Measurements from ENCODE around the gene ZBTB7C. TPM values are rescaled to one million over a fixed set of nuclear protein-coding genes. Genes with fewer than 3 reads are reported as not detected.

The ZBTB7C gene
- polyA plus RNA-seq, 6 donors from 2014 or later: not detected

DNA sequence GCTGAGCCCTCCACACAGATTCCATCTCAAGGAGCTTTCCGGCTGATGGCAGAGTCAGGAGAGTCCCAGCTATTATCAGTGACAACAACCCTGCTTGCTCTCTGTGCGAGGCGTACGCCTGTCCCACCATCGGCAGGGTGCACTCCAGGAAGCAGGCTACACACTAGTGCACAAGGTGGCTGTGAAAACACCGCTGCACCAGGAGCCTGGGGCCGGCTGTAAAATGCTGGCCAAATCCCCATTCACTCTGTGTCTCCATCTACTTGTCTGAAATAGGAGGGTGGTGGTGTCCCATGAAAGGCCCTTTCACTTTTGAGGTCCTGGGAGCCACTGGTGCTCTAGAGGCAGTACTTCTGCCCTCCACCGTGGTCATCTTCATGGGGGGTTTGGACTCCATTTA, 295.5 kb downstream of the ZBTB7C start:
- ATAC-seq (ENCODE audit: low read depth in 2 of 2) (no peak), DNase-seq (no peak)
- Mint-ChIP-seq H3K27ac (no peak overlapping the region), H3K27me3 (peaks cover 14 to 28% (median 17%) of the 10 kb centered on the region in 3 donors), H3K9me3 (no peaks in the 10 kb centered on the region), H3K4me3 (no peak overlapping the region), H3K36me3 (no peaks in the 10 kb centered on the region), H3K4me1 (no peaks in the 10 kb centered on the region)

DNA sequence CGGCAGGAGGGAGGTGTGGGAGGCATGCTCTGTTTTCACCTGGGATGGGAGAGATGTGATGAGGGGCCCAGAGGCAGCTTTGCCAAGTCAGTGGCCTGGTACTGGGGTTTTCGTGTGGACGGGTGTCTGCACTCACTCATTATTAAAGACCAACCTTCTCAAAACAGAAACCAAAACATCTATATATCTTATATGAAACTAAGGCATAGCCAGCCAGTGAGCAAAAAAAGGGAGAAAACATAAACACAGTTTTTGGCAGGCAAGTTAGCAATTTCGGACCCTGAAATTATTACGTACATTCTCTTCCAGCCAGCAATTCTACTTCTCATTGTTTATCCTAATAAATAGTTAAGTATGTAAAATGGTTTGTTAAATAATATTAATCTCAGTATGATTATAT, 297.6 kb downstream of the ZBTB7C start:
- Mint-ChIP-seq H3K4me3 (no peak overlapping the region), H3K27me3 (peaks cover 8 to 44% (median 32%) of the 10 kb centered on the region in 3 donors), H3K9me3 (no peaks in the 10 kb centered on the region), H3K27ac (no peak overlapping the region), H3K4me1 (no peaks in the 10 kb centered on the region), H3K36me3 (peaks cover 0 to 6% of the 10 kb centered on the region in 2 donors)
- DNase-seq: no peak
- no peak for ATAC-seq (ENCODE audit: low read depth in 2 of 2)

DNA sequence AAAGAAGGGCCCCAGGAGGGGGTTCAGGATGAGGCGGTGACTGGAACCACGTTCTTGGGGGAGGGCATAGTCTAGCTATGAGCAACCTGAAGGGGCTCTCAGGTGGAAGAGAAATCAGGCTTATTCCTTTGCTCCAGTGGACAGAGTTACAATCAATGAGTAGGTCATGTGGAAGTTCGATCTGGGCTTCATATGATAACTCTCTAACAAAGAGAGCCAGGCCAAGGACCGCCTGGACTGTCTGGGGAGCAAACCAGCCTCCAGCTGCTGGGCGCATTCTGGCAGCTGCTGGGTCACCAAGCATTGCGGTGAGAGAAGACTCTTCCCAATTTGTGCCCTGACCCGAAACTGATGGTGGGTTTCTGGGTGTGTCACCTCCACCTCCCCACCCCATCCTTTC, 298.4 kb downstream of the ZBTB7C start:
- Mint-ChIP-seq H3K27me3 (peaks cover 14 to 47% (median 34%) of the 10 kb centered on the region in 3 donors), H3K4me3 (no peak overlapping the region), H3K36me3 (peaks cover 0 to 7% of the 10 kb centered on the region in 2 donors), H3K27ac (no peak overlapping the region), H3K4me1 (no peaks in the 10 kb centered on the region), H3K9me3 (no peaks in the 10 kb centered on the region)
- no peak for ATAC-seq (ENCODE audit: low read depth in 2 of 2)
- no peak for DNase-seq

DNA sequence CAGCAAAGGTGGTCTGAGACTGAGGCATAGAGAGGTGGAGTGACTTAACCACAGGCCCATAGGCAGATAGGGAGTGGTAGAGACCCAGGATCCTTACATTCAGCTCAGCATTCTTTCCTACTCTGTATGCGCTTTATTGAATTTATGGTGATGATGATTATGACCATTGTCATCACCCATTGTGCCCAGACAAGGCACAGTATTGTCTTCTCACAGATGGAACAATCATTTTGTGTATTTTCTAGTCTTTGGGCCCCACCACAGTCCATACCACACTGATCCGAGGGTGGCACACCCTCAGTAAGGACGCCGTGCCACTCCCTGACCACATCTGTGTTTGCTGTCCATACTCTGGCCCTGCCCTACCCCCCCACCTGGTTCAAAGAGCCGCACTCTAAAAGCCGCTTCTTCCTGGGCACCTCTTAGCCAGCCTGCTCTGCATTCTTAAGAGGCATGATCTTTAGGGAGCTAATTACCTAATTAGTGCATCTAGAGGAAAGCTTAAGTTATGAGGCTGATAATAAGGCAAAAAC, 299.2 kb downstream of the ZBTB7C start:
- H3K9me3 Mint-ChIP-seq: no peaks in the 10 kb centered on the region
- ATAC-seq (ENCODE audit: low read depth in 2 of 2) (no peak), DNase-seq (no peak)
- H3K27me3 Mint-ChIP-seq: peaks cover 21 to 55% (median 42%) of the 10 kb centered on the region in 3 donors
- H3K27ac Mint-ChIP-seq: no peak overlapping the region
- H3K4me1 Mint-ChIP-seq: no peaks in the 10 kb centered on the region
- peaks cover 0 to 7% of the 10 kb centered on the region in 2 donors for H3K36me3 Mint-ChIP-seq
- H3K4me3 Mint-ChIP-seq: no peak overlapping the region

DNA sequence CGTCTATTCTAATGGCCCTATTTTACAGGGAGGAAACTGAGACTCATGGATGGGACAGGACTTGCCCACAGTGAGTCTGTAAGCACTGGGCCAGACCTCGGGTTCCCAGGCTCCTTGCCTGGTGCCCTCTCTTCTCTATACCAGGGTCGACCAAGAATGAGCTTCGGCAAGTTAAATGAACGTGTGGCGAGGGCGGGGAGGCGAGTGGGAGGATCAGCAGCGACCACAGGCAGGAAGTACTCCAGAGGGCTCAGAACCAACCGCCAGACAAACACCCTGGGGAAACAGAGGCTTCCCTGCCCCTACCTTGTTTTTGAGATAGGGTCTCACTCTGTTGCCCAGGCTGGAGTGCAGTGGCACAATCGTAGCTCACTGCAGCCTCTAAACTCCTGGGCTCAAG, 301.0 kb downstream of the ZBTB7C start:
- Mint-ChIP-seq H3K27me3 (peaks cover 26 to 68% (median 55%) of the 10 kb centered on the region in 3 donors), H3K4me3 (no peak overlapping the region), H3K9me3 (no peaks in the 10 kb centered on the region)

DNA sequence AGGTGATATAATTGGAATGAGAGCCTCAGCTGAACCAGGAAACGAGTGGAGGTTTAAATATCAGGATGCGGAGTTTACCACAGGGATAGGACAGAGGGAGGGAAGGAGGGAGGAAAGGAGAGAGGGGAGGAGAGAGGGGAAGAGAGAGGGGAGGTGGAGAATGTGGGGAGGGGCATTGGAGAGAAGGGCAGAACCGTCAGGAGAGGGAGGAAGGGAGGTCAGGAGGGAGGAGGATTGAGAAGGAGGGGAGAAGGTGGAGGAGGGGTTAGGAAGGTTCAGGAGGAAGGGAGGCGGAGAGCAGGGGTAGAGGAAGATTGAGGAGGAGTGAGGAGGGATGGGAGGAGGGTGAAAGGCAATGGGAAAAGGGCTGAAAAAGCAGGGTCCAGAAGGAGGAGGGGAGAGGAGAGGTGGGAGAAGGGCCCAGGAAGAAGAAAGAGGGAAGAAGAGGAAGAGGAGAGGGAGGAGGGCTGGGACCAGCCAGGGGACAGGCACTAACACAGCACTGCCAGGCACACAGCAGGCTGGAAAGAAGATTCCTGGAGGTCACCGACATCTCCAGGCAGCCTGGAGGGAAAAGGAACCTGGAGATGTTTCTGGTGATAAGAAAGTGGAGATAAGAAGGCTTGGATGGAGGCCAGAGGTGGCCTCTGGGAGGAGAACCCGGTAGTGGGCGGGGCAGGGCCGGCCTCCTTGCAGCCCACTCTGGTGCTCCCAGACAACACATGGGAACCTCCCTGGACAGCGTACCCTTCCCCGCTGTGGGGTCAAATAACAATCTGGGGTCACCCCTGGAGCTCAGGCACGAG, 302.0 kb downstream of the ZBTB7C start:
- Mint-ChIP-seq H3K27me3 (peaks cover 33 to 73% (median 65%) of the 10 kb centered on the region in 3 donors), H3K9me3 (no peaks in the 10 kb centered on the region), H3K4me1 (no peaks in the 10 kb centered on the region), H3K27ac (no peak overlapping the region), H3K36me3 (peaks cover 0 to 7% of the 10 kb centered on the region in 2 donors), H3K4me3 (peak overlapping the region in 1 of 8 donors; percentile 56)
- ATAC-seq (ENCODE audit: low read depth in 2 of 2) (no peak), DNase-seq (no peak)

More for the DNA sequence above, 301.0 kb downstream of the ZBTB7C start:
- peaks cover 0 to 7% of the 10 kb centered on the region in 2 donors for H3K36me3 Mint-ChIP-seq
- no peak overlapping the region for H3K27ac Mint-ChIP-seq
- no peak for DNase-seq
- no peaks in the 10 kb centered on the region for H3K4me1 Mint-ChIP-seq
- no peak for ATAC-seq (ENCODE audit: low read depth in 2 of 2)

DNA sequence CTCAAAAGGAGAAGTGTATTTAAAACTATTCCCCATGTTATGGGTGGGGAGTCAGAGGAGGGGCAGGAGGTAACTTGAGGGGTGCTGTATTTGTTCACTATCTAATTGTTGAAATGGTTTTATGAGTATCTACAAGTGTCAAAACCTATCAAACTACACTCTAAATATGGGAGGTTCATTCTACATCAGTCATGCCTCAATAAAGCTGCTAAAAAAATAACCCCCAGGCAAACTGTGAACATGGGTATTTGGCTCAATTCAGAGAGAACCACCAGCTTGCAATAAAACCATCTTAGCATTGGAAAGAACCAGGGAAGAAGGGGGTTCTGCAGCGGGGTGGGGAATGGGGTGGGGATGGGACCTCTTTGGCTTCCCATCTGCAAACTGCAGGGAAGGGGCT, 302.7 kb downstream of the ZBTB7C start:
- Mint-ChIP-seq H3K27ac (no peak overlapping the region), H3K27me3 (peaks cover 31 to 73% (median 65%) of the 10 kb centered on the region in 3 donors), H3K9me3 (no peaks in the 10 kb centered on the region), H3K4me3 (peak overlapping the region in 1 of 8 donors; percentile 56), H3K36me3 (peaks cover 0 to 7% of the 10 kb centered on the region in 2 donors), H3K4me1 (no peaks in the 10 kb centered on the region)
- no peak for ATAC-seq (ENCODE audit: low read depth in 2 of 2)
- no peak for DNase-seq

DNA sequence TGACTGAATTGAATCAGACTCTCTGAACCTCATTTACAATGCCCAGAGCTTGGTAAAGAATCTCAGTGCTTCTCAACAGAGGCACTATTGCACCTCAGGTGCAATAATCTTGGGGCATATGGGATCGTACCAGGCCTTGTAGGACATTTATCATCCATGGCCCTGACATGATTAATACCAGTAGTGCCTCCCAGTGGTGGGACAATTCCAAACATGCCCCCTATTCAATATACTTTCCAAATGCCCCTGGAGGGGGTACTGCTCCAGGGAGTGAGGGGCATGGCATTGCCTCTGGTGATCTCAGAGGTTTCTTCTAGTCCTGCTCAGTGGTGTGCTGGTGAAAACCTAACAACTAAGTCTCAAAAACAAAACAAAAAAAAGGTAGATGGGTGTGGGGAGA, 303.9 kb downstream of the ZBTB7C start:
- Mint-ChIP-seq H3K27me3 (peaks cover 30 to 75% (median 74%) of the 10 kb centered on the region in 3 donors), H3K4me3 (no peak overlapping the region), H3K36me3 (peaks cover 0 to 7% of the 10 kb centered on the region in 2 donors), H3K4me1 (no peaks in the 10 kb centered on the region), H3K9me3 (no peaks in the 10 kb centered on the region), H3K27ac (no peak overlapping the region)
- no peak for DNase-seq
- no peak for ATAC-seq (ENCODE audit: low read depth in 2 of 2)

DNA sequence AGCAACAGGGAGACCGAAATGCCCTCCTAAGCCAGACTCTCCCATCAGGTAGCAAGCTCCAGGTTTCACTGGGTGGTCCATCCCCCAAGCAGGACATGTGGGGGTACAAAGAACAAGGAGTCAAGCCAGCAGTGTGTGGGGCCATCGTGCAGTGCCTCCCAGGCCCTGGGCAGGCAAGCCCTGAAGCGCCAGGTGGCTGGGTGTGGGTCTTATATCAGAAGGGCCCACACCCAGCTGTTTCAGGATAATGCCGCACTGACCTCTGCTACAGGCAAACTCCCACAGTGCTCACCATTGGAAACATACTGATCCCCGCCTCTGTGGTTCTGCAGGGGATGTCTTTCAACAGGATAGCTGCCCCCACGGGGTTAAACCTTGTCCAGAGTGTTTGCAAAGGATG, 304.5 kb downstream of the ZBTB7C start:
- Mint-ChIP-seq H3K4me3 (no peak overlapping the region), H3K36me3 (peaks cover 0 to 7% of the 10 kb centered on the region in 2 donors), H3K27ac (no peak overlapping the region), H3K4me1 (no peaks in the 10 kb centered on the region), H3K27me3 (peaks cover 33 to 81% (median 74%) of the 10 kb centered on the region in 3 donors), H3K9me3 (no peaks in the 10 kb centered on the region)
- DNase-seq (no peak), ATAC-seq (ENCODE audit: low read depth in 2 of 2) (no peak)

DNA sequence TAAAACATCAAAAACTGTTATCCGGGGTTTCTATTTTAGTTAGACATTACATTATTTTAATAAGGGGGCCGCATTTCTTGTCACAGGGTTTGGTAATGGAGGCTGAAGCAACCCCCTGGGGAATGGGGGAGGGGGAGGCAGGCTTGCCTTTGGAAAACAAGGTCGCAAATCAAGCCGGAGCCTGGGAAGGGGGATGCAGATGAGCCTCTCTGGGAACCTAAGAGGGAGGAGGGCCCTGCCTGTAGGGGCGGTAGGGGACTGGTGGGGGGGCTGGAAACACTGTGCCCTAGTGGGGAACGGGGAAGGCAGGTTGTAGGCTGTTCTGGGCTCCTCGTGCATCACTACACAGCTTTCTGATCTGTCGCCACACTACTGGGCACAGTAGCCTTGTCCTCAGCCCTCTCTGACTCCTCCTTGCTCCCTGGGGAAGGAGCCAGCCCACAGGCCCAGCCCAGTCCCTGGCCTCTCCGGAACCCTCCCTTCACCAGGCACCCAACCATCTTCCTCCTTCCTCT, 308.5 kb downstream of the ZBTB7C start:
- DNase-seq (no peak), ATAC-seq (ENCODE audit: low read depth in 2 of 2) (no peak)
- no peaks in the 10 kb centered on the region for H3K36me3 Mint-ChIP-seq
- peaks cover 0 to 4% (median 0%) of the 10 kb centered on the region in 7 donors for H3K9me3 Mint-ChIP-seq
- no peaks in the 10 kb centered on the region for H3K4me1 Mint-ChIP-seq
- H3K4me3 Mint-ChIP-seq: no peak overlapping the region
- peaks cover 31 to 59% (median 47%) of the 10 kb centered on the region in 3 donors for H3K27me3 Mint-ChIP-seq
- no peak overlapping the region for H3K27ac Mint-ChIP-seq

DNA sequence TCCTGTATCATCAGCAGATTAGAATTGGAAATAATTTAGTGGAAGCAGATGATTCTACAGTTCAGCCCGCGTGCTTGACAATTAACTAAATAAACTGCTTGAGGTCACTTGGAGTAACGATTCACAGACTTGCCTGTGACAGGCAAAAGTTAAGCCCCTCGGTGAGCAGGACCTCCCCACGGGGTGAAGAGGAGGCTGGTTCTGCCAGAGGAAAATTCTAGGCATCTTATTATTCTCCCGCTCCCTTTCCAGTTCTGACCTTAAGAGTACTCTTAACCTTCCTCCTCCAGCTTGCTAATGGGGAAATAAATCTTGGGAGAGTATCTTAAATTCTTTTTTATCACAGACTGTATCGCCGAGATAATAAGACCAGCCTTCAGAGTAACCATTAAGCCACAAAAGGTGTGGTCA, 309.0 kb downstream of the ZBTB7C start:
- DNase-seq (no peak), ATAC-seq (ENCODE audit: low read depth in 2 of 2) (no peak)
- no peaks in the 10 kb centered on the region for H3K36me3 Mint-ChIP-seq
- peaks cover 27 to 53% (median 42%) of the 10 kb centered on the region in 3 donors for H3K27me3 Mint-ChIP-seq
- H3K27ac Mint-ChIP-seq: no peak overlapping the region
- H3K9me3 Mint-ChIP-seq: peaks cover 0 to 4% (median 0%) of the 10 kb centered on the region in 7 donors
- no peaks in the 10 kb centered on the region for H3K4me1 Mint-ChIP-seq
- no peak overlapping the region for H3K4me3 Mint-ChIP-seq

DNA sequence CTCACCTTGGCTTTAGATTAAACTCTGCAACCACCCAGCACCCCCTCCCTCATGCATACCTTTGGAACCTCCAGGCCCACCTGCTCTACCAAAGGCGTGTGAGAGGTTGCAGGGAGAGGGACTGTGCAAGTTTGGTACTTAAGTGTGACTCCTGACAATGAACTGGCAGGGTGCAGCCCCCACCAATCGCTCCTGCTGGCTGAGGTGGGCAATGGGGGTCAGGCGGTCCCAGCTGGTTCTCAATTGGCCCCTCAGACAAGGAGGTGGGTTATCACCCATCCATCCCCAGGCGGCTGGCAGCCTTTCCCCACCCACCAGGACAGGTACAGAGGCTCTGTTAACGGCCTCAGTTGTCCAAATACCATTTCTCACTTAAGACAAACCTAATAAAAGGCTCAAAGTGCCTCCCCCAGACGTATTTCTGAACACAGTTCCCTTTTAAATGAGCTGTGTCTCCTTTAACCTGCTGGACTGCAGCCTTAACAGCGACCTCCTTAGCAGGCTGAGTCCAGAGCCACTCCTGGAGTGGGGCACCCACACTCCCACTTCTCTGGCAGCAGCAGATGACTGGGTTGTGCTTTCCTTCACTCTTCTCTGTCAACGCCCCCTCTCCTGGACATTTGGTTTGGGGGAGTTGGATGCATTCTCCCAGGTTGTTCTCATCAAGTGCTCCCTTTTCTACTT, 309.6 kb downstream of the ZBTB7C start:
- ATAC-seq (ENCODE audit: low read depth in 2 of 2): no peak
- Mint-ChIP-seq H3K4me1 (no peaks in the 10 kb centered on the region), H3K9me3 (peaks cover 0 to 4% (median 0%) of the 10 kb centered on the region in 7 donors), H3K27ac (no peak overlapping the region), H3K36me3 (no peaks in the 10 kb centered on the region), H3K27me3 (peaks cover 28 to 51% (median 38%) of the 10 kb centered on the region in 3 donors), H3K4me3 (peak overlapping the region in 1 of 8 donors; percentile 57)
- DNase-seq: no peak

DNA sequence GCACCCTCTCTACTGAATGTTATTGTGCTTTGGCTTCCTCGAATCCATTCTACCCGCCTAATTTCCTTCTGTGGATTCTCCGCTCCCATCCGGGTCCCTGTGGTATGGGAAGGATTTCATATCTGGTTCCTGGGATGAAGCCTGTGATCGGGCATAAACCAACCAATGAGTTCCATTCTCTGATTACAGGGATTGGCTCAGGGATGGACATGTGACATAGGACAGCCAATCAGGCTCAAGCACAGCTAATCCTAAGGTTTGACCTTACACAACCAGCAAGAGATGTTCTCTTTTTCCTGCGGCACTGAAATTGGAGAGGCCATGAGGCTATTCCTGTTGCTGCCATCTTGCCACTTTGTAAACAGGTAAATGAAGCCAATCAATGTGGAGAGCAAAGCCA, 310.6 kb downstream of the ZBTB7C start:
- Mint-ChIP-seq H3K27me3 (peaks cover 28 to 42% (median 29%) of the 10 kb centered on the region in 3 donors), H3K4me1 (no peaks in the 10 kb centered on the region), H3K27ac (no peak overlapping the region), H3K36me3 (no peaks in the 10 kb centered on the region), H3K4me3 (no peak overlapping the region), H3K9me3 (peaks cover 0 to 4% (median 0%) of the 10 kb centered on the region in 7 donors)
- ATAC-seq (ENCODE audit: low read depth in 2 of 2): no peak
- DNase-seq: no peak
